Ovary (tissue), 9 donors: ENCODE results near the gene ATP2A2. TPM values are rescaled to one million over a fixed set of nuclear protein-coding genes. Genes with fewer than 3 reads are reported as not detected.

Source experiments
- DNase-seq, 5 donors: peaks; one replicate each; pipeline ENCODE4 v3.0.0-alpha.2; 2019 to 2020
- H3K27ac ChIP-seq, 2 donors: fragments of 200-600 bp; one replicate each; pipeline versions ENCODE4 v1.5.1 to v1.8.0; 2019 to 2022
- H3K27me3 ChIP-seq: fragments of 200-600 bp; one replicate; pipeline ENCODE4 v1.8.0; 2022
- H3K36me3 ChIP-seq: fragments of 200-600 bp; sonication (generic); one replicate; pipeline ENCODE4 v1.5.1; 2019
- H3K4me1 ChIP-seq: one replicate; pipeline ENCODE4 v1.8.1; 2013; ENCODE audit warnings: mild to moderate bottlenecking, moderate library complexity; ENCODE audit not compliant: insufficient read depth
- H3K4me3 ChIP-seq: fragments of 200-600 bp; sonication (generic); one replicate; pipeline ENCODE4 v1.5.1; 2017
- H3K9me3 ChIP-seq, 2 donors: fragments of 200-600 bp in 1 of 2; sonication (generic) in 1 of 2; one replicate each; pipeline versions ENCODE4 v1.5.1 to v1.8.1; 2013 to 2019; ENCODE audit warnings: mild to moderate bottlenecking in 1 of 2, moderate library complexity in 1 of 2
- EP300 ChIP-seq: sonication (generic); formaldehyde crosslinking; IDR thresholded peaks from one replicate; pipeline ENCODE4 v1.6.1; 2017; ENCODE audit warnings: antibody characterized with exemption
- POLR2A ChIP-seq: fragments of 450-650 bp; IDR thresholded peaks from one replicate; pipeline ENCODE4 v1.6.1; 2017; ENCODE audit warnings: antibody characterized with exemption, mild to moderate bottlenecking, moderate library complexity
- WGBS, 3 donors: extraction: QIAGEN DNeasy Blood & Tissue Kit in 1 of 3; methylation state at CpG; one replicate each; pipeline versions ENCODE4 v1.1.5 to v1.1.7; 2013 to 2017; 5-methylcytosine and 5-hydroxymethylcytosine counted together
- intact Hi-C, 4 donors: fragments of 100-400 bp; cut with DNase I; formaldehyde crosslinking; loops; one replicate each; pipeline versions ENCODE4 v1.11.0 to v1.15.1; 2022 to 2023
- polyA plus RNA-seq, 2 donors: library from polyadenylated mRNA; stranded (reverse); fragments of 200-250 nt in 1 of 2; fragments of 350-450 nt in 1 of 2; fragmentation: Illumina TruSeq in 1 of 2; extraction: RNeasy Lipid Tissue Mini Kit (QIAGEN cat#74804) in 1 of 2; gene quantifications; one replicate each; pipeline ENCODE4 v1.2.3, GENCODE V29; 2013 to 2014
- total RNA-seq, 7 donors: library from RNA; depleted of rRNA in 2 of 7; stranded (reverse); fragments of >200 nt in 2 of 7; fragmentation: NEBNext Ultra II Directional in 3 of 7; extraction: Animal tissue kit (Norgen Biotek cat#: 25700) in 3 of 7; gene quantifications; one replicate each; pipeline versions ENCODE4 v1.1.0 to v1.2.4, GENCODE V29; 2016 to 2023
- TF ChIP-seq, protein P1 (sequence below), 3 donors: fragments of 450-650 bp in 2 of 3; fragments of 200-600 bp in 1 of 3; IDR thresholded peaks; one replicate each; pipeline versions ENCODE4 v1.5.1 to v1.8.0; 2016 to 2022; ENCODE audit warnings: antibody characterized with exemption in 3 of 3, mild to moderate bottlenecking in 1 of 3
- donor health status: DM: no; HTN: no; CAD: no; lungs with moderate emphysema.
- donor health status: DM: no; HTN: no; CAD: no.
- donor health status: Bipolar disorder and iron deficiency.
- donor health status: DM: yes; HTN: yes; CAD: no.
- donor health status: DM: no; HTN: no; CAD: no.
- donor health status: DM: yes; HTN: yes; CAD: no.

The ATP2A2 gene
- total and polyA plus RNA-seq, 9 donors = 54.2 to 183 (median 137) TPM

DNA sequence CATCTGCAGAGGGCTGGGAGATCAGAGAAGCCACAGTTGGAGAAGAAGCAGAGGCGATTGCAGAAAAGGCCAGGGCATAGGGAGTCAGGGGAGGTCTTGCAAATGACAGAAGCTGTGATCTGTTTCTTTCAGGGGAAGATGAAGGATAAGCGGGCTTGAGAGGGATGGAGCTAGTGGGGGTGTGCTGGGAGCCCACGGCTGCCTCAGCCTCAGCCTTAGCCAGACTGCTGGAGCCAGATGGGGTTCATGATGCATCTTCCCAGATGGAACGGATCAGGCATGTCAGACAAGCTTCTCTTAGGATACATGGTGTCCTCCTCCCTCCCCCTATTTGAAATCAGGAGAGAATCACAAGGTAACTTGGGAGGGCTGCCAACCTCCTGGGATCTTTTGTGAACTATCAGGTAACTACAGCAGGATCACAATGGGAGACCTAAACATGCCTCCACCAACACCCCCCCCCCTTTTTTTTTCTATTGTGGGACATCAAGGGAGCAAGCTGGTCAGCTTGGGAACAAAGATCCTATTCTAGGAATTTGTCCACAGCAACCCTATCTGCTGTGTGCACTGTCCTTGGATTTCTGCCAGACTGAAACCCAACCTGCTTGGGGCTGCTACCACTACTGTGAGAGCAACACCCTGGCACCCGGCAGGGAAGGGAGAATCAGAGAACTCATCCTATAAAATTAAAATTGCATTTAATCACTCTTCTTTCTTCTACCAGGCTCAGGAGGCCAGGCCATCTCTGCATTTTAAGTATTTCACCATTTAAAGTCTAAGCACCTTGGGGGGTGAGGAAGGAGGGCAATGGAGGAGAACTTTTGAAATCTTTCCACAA, 10.7 kb upstream of the ATP2A2 start:
- Histone ChIP-seq H3K4me3 (no peak overlapping the region), H3K36me3 (no peaks in the 10 kb centered on the region)
- 16 to 23% (median 18%) methylated on average over 5 of the region's 5 CpGs for WGBS, 3 donors

DNA sequence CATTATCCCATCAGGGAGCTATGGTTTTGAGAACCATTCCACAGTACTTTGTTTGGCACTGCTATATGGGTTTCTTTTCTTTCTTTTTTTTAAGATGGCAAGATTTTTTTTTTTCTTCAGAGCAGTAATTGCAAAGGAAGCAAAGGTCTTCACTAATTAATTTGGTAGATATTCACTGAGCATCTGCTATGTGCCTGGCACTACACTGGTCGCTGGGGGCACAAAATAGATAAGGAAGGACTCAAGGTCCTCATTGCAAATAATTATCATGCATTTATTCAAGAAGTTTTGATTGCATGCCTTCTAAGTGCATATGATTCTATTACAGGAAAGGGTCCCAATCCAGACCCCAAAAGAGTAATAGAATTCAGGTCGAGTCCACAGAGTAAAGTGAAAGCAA, 10.0 kb upstream of the ATP2A2 start:
- no peaks in the 10 kb centered on the region for H3K36me3 ChIP-seq
- WGBS, 3 donors = 45 to 50% (median 46%) methylated on average over 2 of the region's 2 CpGs
- TF ChIP-seq, protein P1, sequence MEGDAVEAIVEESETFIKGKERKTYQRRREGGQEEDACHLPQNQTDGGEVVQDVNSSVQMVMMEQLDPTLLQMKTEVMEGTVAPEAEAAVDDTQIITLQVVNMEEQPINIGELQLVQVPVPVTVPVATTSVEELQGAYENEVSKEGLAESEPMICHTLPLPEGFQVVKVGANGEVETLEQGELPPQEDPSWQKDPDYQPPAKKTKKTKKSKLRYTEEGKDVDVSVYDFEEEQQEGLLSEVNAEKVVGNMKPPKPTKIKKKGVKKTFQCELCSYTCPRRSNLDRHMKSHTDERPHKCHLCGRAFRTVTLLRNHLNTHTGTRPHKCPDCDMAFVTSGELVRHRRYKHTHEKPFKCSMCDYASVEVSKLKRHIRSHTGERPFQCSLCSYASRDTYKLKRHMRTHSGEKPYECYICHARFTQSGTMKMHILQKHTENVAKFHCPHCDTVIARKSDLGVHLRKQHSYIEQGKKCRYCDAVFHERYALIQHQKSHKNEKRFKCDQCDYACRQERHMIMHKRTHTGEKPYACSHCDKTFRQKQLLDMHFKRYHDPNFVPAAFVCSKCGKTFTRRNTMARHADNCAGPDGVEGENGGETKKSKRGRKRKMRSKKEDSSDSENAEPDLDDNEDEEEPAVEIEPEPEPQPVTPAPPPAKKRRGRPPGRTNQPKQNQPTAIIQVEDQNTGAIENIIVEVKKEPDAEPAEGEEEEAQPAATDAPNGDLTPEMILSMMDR (IDR thresholded peaks at IDR 0.05) = no peak
- no peak for TF ChIP-seq POLR2A
- no peak for TF ChIP-seq EP300
- H3K9me3 ChIP-seq = no peaks in the 10 kb centered on the region
- no peak overlapping the region for H3K4me3 ChIP-seq
- no peak for DNase-seq
- H3K4me1 ChIP-seq = peaks cover 21% of the 10 kb centered on the region
- intact Hi-C loops = no loop called here
- H3K27ac ChIP-seq = no peak overlapping the region
- no peaks in the 10 kb centered on the region for H3K27me3 ChIP-seq

More for the DNA sequence above, 10.7 kb upstream of the ATP2A2 start:
- Histone ChIP-seq H3K27me3 (no peaks in the 10 kb centered on the region), H3K4me1 (peaks cover 21% of the 10 kb centered on the region), H3K9me3 (no peaks in the 10 kb centered on the region), H3K27ac (no peak overlapping the region)
- peak in 4 of 5 donors; percentile 41 to 57 (median 51) for DNase-seq
- intact Hi-C loops = no loop called here
- TF ChIP-seq, protein P1 (IDR thresholded peaks at IDR 0.05) = no peak
- no peak for TF ChIP-seq EP300
- TF ChIP-seq POLR2A = no peak

DNA sequence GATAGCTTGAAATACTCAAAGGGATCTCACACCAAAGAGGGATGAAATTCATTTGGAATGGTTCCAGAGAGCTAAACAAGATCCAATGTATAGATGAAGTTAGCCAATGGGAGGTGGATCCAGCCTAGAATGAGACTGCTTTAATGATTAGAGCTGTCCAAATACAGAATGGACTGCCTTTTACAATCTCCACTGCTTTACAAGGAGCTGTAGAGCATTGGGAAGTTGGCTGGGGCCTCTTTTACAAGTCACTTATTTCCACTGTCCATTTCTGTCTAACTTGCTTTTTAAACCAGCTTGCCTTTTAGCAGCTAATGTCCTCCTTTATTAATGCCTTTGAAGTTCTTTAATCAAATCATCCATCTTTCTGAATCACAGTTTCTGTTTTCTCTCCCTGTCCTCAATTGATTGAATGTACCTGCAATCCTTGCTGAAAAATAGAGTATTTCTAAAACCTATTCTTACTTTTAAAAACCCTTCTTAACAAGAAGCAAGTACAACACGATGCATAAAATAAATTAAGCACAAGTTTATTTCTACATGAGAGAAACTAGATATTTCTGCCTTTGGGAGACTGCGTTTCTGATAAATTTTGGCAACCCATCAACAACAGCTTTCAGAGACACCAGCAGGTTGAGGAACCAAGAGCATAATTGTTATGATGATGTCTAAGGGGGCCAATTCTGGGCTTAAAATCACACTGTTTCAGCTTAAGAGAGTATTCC, 3.4 kb upstream of the ATP2A2 start:
- intact Hi-C loops = no loop called here
- Histone ChIP-seq H3K4me3 (no peak overlapping the region), H3K27ac (peak overlapping the region in 1 of 2 donors; percentile 21), H3K4me1 (peaks cover 3% of the 10 kb centered on the region), H3K9me3 (no peaks in the 10 kb centered on the region), H3K27me3 (no peaks in the 10 kb centered on the region), H3K36me3 (no peaks in the 10 kb centered on the region)
- no peak for TF ChIP-seq EP300
- TF ChIP-seq, protein P1 (IDR thresholded peaks at IDR 0.05) = no peak
- WGBS, 3 donors = 12 to 16% (median 13%) methylated on average over 2 of the region's 2 CpGs
- DNase-seq = no peak

DNA sequence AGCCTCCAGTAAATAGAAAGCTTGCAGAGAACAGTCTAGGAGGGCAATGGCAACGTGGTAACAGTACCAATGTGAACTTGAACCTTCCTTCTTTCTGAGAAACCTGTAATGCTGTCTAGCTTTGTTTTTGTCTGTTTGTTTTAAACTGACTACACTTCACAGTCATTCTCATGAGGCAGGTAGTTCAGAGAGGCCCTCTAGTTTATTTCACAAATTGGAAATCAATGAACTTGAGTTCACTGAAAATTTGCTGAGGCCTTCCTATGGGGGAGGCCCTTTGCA, 2.9 kb upstream of the ATP2A2 start:
- intact Hi-C loops = no loop called here
- TF ChIP-seq POLR2A (no peak), EP300 (no peak)
- TF ChIP-seq, protein P1 (IDR thresholded peaks at IDR 0.05) = no peak
- Histone ChIP-seq H3K27me3 (no peaks in the 10 kb centered on the region), H3K4me1 (peaks cover 5% of the 10 kb centered on the region), H3K4me3 (no peak overlapping the region), H3K36me3 (no peaks in the 10 kb centered on the region), H3K27ac (no peak overlapping the region), H3K9me3 (no peaks in the 10 kb centered on the region)
- DNase-seq = no peak
- 48 to 75% (median 57%) methylated on average over 1 of the region's 1 CpG for WGBS, 3 donors
